ENCODE measurements around the gene RNPEPL1.

- TF ChIP-seq EZH2 (IDR thresholded peaks at IDR 0.05; ENCODE audit: low read length, unreplicated experiment) (no peak), CTCF (conservative IDR thresholded peaks at IDR 0.05; ENCODE audit: low read depth, low read length) (no peak)
Measured at GRCh38 chr2:240528406-240529040, 39.8 kb upstream of the RNPEPL1 start.

Data from PC-3 (cell line).